K562 (cell line): ENCODE data around the gene SETD1B. TPM values are rescaled to one million over a fixed set of nuclear protein-coding genes. Genes with fewer than 3 reads are reported as not detected.

Experiments
- AFF1 ChIP-seq, 2 experiments: fragments of 450-650 bp; IDR thresholded peaks; 2 replicates each; pipeline ENCODE4 v1.6.1; 2018; ENCODE audit warnings: mild to moderate bottlenecking in 2 of 2, low read depth in 1 of 2; ENCODE audit not compliant: partially characterized antibody in 2 of 2
- DIDO1 ChIP-seq: fragments of 450-650 bp; IDR thresholded peaks from 2 replicates; pipeline ENCODE4 v1.6.1; 2016; ENCODE audit warnings: low read depth, missing biosample characterization, missing genetic modification characterization
- E2F1 ChIP-seq: sonication (generic); formaldehyde crosslinking; IDR thresholded peaks from 2 replicates; pipeline ENCODE4 v1.8.1; 2023; ENCODE audit warnings: mild to moderate bottlenecking, missing genetic modification reagents, moderate library complexity
- ELK3 ChIP-seq: fragments of 450-650 bp; formaldehyde crosslinking; IDR thresholded peaks from 2 replicates; pipeline ENCODE4 v1.4.0; 2020; ENCODE audit warnings: mild to moderate bottlenecking
- HES1 ChIP-seq: fragments of 450-650 bp; IDR thresholded peaks from 2 replicates; pipeline ENCODE4 v1.6.1; 2016; ENCODE audit warnings: low read depth, mild to moderate bottlenecking, moderate library complexity
- HIVEP1 ChIP-seq: fragments of 250-450 bp; sonication (Bioruptor Pico); IDR thresholded peaks from 2 replicates; pipeline ENCODE4 v1.4.0; 2020; ENCODE audit warnings: mild to moderate bottlenecking
- ILK ChIP-seq: fragments of 450-650 bp; IDR thresholded peaks from 2 replicates; pipeline ENCODE4 v1.6.1; 2016; ENCODE audit warnings: missing genetic modification characterization, low read depth, mild to moderate bottlenecking, missing compliant biosample characterization, moderate library complexity, borderline replicate concordance
- JUN ChIP-seq, 2 experiments: sonication (generic) in 1 of 2; formaldehyde crosslinking in 1 of 2; IDR thresholded peaks; 2 replicates each; pipeline versions ENCODE4 v1.6.1 to v1.8.0; 2012 to 2022; ENCODE audit warnings: borderline replicate concordance in 2 of 2, mild to moderate bottlenecking in 2 of 2, improper control_type of control experiment in 1 of 2, low read depth in 1 of 2, low read length in 1 of 2, missing genetic modification reagents in 1 of 2
- JUNB ChIP-seq: fragments of 450-650 bp; formaldehyde crosslinking; conservative IDR thresholded peaks from 2 replicates; pipeline ENCODE4 v1.4.0; 2020; ENCODE audit warnings: mild to moderate bottlenecking
- KDM5B ChIP-seq: fragments of 200-600 bp; sonication (generic); IDR thresholded peaks from 2 replicates; pipeline ENCODE4 v1.6.1; 2012; ENCODE audit warnings: low read depth, mild to moderate bottlenecking, moderate library complexity, low read length, control low read depth, inconsistent platforms; ENCODE audit not compliant: insufficient replicate concordance
- MCM3 ChIP-seq: fragments of 450-650 bp; IDR thresholded peaks from 2 replicates; pipeline ENCODE4 v1.6.1; 2016
- NELFE ChIP-seq: IDR thresholded peaks from 2 replicates; pipeline ENCODE4 v1.6.1; 2011; ENCODE audit warnings: mild to moderate bottlenecking; ENCODE audit not compliant: insufficient read depth, insufficient read length
- NFE2 ChIP-seq: IDR thresholded peaks from 2 replicates; pipeline ENCODE4 v1.6.1; 2014; ENCODE audit warnings: antibody characterized with exemption, low read depth
- RAD51 ChIP-seq: fragments of 450-650 bp; IDR thresholded peaks from 2 replicates; pipeline ENCODE4 v1.7.1; 2016; ENCODE audit warnings: low read depth, mild to moderate bottlenecking, borderline replicate concordance
- SAP30 ChIP-seq: fragments of 200-600 bp; sonication (generic); IDR thresholded peaks from 2 replicates; pipeline ENCODE4 v1.6.1; 2012; ENCODE audit warnings: borderline replicate concordance, low read depth, mild to moderate bottlenecking, moderate library complexity, low read length, control low read depth, inconsistent platforms; ENCODE audit not compliant: insufficient read depth, poor library complexity, severe bottlenecking
- ZNF398 ChIP-seq: fragments of 250-450 bp; sonication (Bioruptor Pico); IDR thresholded peaks from 2 replicates; pipeline ENCODE4 v1.8.0; 2021; ENCODE audit warnings: moderate library complexity, mild to moderate bottlenecking, inconsistent platforms
- ZNF699 ChIP-seq: fragments of 250-450 bp; sonication (Bioruptor Pico); IDR thresholded peaks from 2 replicates; pipeline ENCODE4 v1.8.0; 2021; ENCODE audit warnings: mild to moderate bottlenecking, moderate library complexity; ENCODE audit not compliant: insufficient replicate concordance
- polyA plus RNA-seq, 8 experiments: library from polyadenylated mRNA; depleted of rRNA in 4 of 8; stranded (reverse) in 5 of 8; unstranded in 3 of 8; fragments of >200 nt; fragmentation: Nextera tagmentation in 2 of 8; fragmentation: Illumina TruSeq in 1 of 8; extraction: Ambion mirVana in 2 of 8; extraction: Trizol in 1 of 8; gene quantifications; 2 replicates each; pipeline versions ENCODE4 v1.2.1 to v1.2.3, GENCODE V29; 2011 to 2014; ENCODE audit warnings: inconsistent platforms in 1 of 8, missing spikeins in 1 of 8
- total RNA-seq, 7 experiments: library from RNA; depleted of rRNA in 6 of 7; stranded (reverse); fragments of >200 nt in 6 of 7; fragmentation: Illumina TruSeq in 2 of 7; extraction: Trizol in 2 of 7; gene quantifications; 2 replicates each; pipeline versions ENCODE4 v1.2.1 to v1.2.3, GENCODE V29; 2011 to 2021; ENCODE audit warnings: low replicate concordance in 1 of 7

Gene SETD1B
- total and polyA plus RNA-seq, 9 of the 15 experiments (the other 6 are each of a cell fraction or from before 2014, with no cell fraction given): 0.48 to 26.6 (median 2.3) TPM

- no peak for TF ChIP-seq HIVEP1 (CRISPR knock-in tag)
- TF ChIP-seq E2F1: peak; percentile 58; the same call in 1 of the 2 replicates
- no peak for TF ChIP-seq HES1
- TF ChIP-seq RAD51: 0 out of 2 replicates have a peak, but pooled peaks have one; percentile 13
- no peak for TF ChIP-seq NELFE
- TF ChIP-seq JUN (IDR thresholded peaks at IDR 0.05; ENCODE audit: borderline replicate concordance, low read depth, low read length): peak; percentile 58; the same call in 1 of the 2 replicates
- TF ChIP-seq JUN (CRISPR knock-in tag; IDR thresholded peaks at IDR 0.05; ENCODE audit: borderline replicate concordance): peak; percentile 87; the same call in 1 of the 2 replicates
- no peak for TF ChIP-seq NFE2
- no peak for TF ChIP-seq JUNB (CRISPR knock-in tag)
- TF ChIP-seq AFF1 (IDR thresholded peaks at IDR 0.05; ENCODE audit: low read depth in 1 of 2, partially characterized antibody in 2 of 2): no peak
- TF ChIP-seq ILK (tag): no peak
- no peak for TF ChIP-seq ZNF699 (CRISPR knock-in tag)
- TF ChIP-seq MCM3: no peak
- no peak for TF ChIP-seq SAP30
- no peak for TF ChIP-seq ELK3 (CRISPR knock-in tag)
- no peak for TF ChIP-seq ZNF398 (CRISPR knock-in tag)
- no peak for TF ChIP-seq KDM5B
- TF ChIP-seq DIDO1 (tag): no peak
Measured at GRCh38 chr12:121793838-121794533, 9.8 kb upstream of the SETD1B start (continued).
